Astrocyte (in vitro differentiated cells and primary cell): ENCODE measurements around the gene NBDY. TPM values are rescaled to one million over a fixed set of nuclear protein-coding genes. Genes with fewer than 3 reads are reported as not detected.
"Not testable (repeated sequence)": the region's sequence is repeated elsewhere in the genome, so short reads cannot be mapped to it uniquely, and the experiment has no call there.

ENCODE experiments used
- DNase-seq: peaks from one replicate; pipeline ENCODE4 v3.0.0-alpha.2; 2010; ENCODE audit warnings: low read depth
- FAIRE-seq: peaks from 2 replicates; lab custom pipeline; 2011; peaks lifted over from hg19 to GRCh38; lab: Jason Lieb, UNC
- H2AFZ ChIP-seq: 2 replicates; pipeline ENCODE4 v1.6.0; 2012; ENCODE audit warnings: low read depth, low read length, inconsistent platforms
- H3K27ac ChIP-seq: 2 replicates; pipeline ENCODE4 v1.5.1; 2011; ENCODE audit warnings: low read depth, low read length, inconsistent platforms
- H3K27me3 ChIP-seq: 2 replicates; pipeline ENCODE4 v1.6.0; 2011; ENCODE audit warnings: low read length, inconsistent platforms; ENCODE audit not compliant: insufficient read depth
- H3K36me3 ChIP-seq: 2 replicates; pipeline ENCODE4 v1.5.1; 2011; ENCODE audit warnings: low read length, inconsistent platforms; ENCODE audit not compliant: insufficient read depth
- H3K4me1 ChIP-seq: 2 replicates; pipeline ENCODE4 v1.5.1; 2011; ENCODE audit warnings: low read length, inconsistent platforms; ENCODE audit not compliant: insufficient read depth
- H3K4me2 ChIP-seq: 2 replicates; pipeline ENCODE4 v1.6.0; 2012; ENCODE audit warnings: low read length, inconsistent platforms
- H3K4me3 ChIP-seq: 2 replicates; pipeline ENCODE4 v1.5.1; 2011; ENCODE audit warnings: low read depth, mild to moderate bottlenecking, low read length, inconsistent platforms; ENCODE audit not compliant: insufficient read depth
- H3K79me2 ChIP-seq: 2 replicates; pipeline ENCODE4 v1.6.0; 2012; ENCODE audit warnings: mild to moderate bottlenecking, low read length, inconsistent platforms; ENCODE audit not compliant: insufficient read depth
- H3K9ac ChIP-seq: 2 replicates; pipeline ENCODE4 v1.6.0; 2012; ENCODE audit warnings: mild to moderate bottlenecking, low read length, inconsistent platforms
- H3K9me3 ChIP-seq: 2 replicates; pipeline ENCODE4 v1.5.1; 2012; ENCODE audit warnings: low read depth, mild to moderate bottlenecking, low read length, inconsistent platforms; ENCODE audit not compliant: insufficient read depth
- H4K20me1 ChIP-seq: 2 replicates; pipeline ENCODE4 v1.6.0; 2012; ENCODE audit warnings: low read length, inconsistent platforms; ENCODE audit not compliant: insufficient read depth
- H3K27ac Mint-ChIP-seq: one replicate; pipeline ENCODE4 v1.8.0; 2021; ENCODE audit warnings: mild to moderate bottlenecking, mixed read lengths; ENCODE audit not compliant: unreplicated experiment
- H3K27me3 Mint-ChIP-seq: one replicate; pipeline ENCODE4 v1.8.0; 2021; ENCODE audit warnings: low read depth, mixed read lengths; ENCODE audit not compliant: unreplicated experiment
- H3K36me3 Mint-ChIP-seq: one replicate; pipeline ENCODE4 v1.8.0; 2021; ENCODE audit warnings: low read depth, mixed read lengths; ENCODE audit not compliant: unreplicated experiment
- H3K4me1 Mint-ChIP-seq: one replicate; pipeline ENCODE4 v1.8.0; 2021; ENCODE audit warnings: low read depth, mixed read lengths; ENCODE audit not compliant: unreplicated experiment
- H3K4me3 Mint-ChIP-seq: one replicate; pipeline ENCODE4 v1.8.0; 2021; ENCODE audit warnings: mild to moderate bottlenecking, moderate library complexity, mixed read lengths; ENCODE audit not compliant: unreplicated experiment
- H3K9me3 Mint-ChIP-seq: one replicate; pipeline ENCODE4 v1.8.0; 2021; ENCODE audit warnings: mild to moderate bottlenecking, mixed read lengths; ENCODE audit not compliant: unreplicated experiment
- total RNA-seq: library from RNA; stranded (reverse); gene quantifications from 2 replicates; pipeline ENCODE4 v1.2.1, GENCODE V29; 2021

NBDY gene
- total RNA-seq, 1 donor from 2014 or later = 86.9 TPM

- not testable (repeated sequence) for H4K20me1 ChIP-seq, H3K9me3 ChIP-seq, H3K4me1 Mint-ChIP-seq, H3K27ac Mint-ChIP-seq, H3K27ac ChIP-seq, H3K36me3 Mint-ChIP-seq, H3K79me2 ChIP-seq, H3K27me3 Mint-ChIP-seq, H3K9ac ChIP-seq, DNase-seq, H3K36me3 ChIP-seq, H3K4me2 ChIP-seq, H2AFZ ChIP-seq, H3K27me3 ChIP-seq, H3K4me1 ChIP-seq, FAIRE-seq, H3K4me3 ChIP-seq, H3K4me3 Mint-ChIP-seq, H3K9me3 Mint-ChIP-seq
Measured at GRCh38 chrX:56773522-56774060, 44.5 kb downstream of the NBDY start.

GRCh38 chrX:56778099-56778923 is 49.3 kb downstream of the NBDY start:
- not testable (repeated sequence) for H3K27ac ChIP-seq, H3K36me3 Mint-ChIP-seq, H3K27me3 Mint-ChIP-seq, H3K4me2 ChIP-seq, H4K20me1 ChIP-seq, H2AFZ ChIP-seq, H3K4me1 Mint-ChIP-seq, H3K79me2 ChIP-seq, DNase-seq, FAIRE-seq, H3K9ac ChIP-seq, H3K4me3 ChIP-seq, H3K9me3 Mint-ChIP-seq, H3K4me1 ChIP-seq, H3K4me3 Mint-ChIP-seq, H3K9me3 ChIP-seq, H3K27me3 ChIP-seq, H3K36me3 ChIP-seq, H3K27ac Mint-ChIP-seq

- H3K4me1 Mint-ChIP-seq, H3K36me3 ChIP-seq, H3K4me3 Mint-ChIP-seq, H3K9me3 Mint-ChIP-seq, H4K20me1 ChIP-seq, H3K4me3 ChIP-seq, H2AFZ ChIP-seq, H3K36me3 Mint-ChIP-seq, H3K4me1 ChIP-seq, H3K27me3 Mint-ChIP-seq, H3K27me3 ChIP-seq, H3K27ac ChIP-seq, DNase-seq, H3K4me2 ChIP-seq, FAIRE-seq, H3K27ac Mint-ChIP-seq, H3K9me3 ChIP-seq, H3K79me2 ChIP-seq, H3K9ac ChIP-seq: not testable (repeated sequence)
Measured at GRCh38 chrX:56778924-56779468, 50.0 kb downstream of the NBDY start.

- not testable (repeated sequence) for H3K27me3 Mint-ChIP-seq, H3K79me2 ChIP-seq, H3K9ac ChIP-seq, H3K36me3 ChIP-seq, H3K27ac ChIP-seq, H3K4me2 ChIP-seq, DNase-seq, H3K27ac Mint-ChIP-seq, H3K4me1 Mint-ChIP-seq, H2AFZ ChIP-seq, H3K27me3 ChIP-seq, H3K9me3 ChIP-seq, H3K4me3 Mint-ChIP-seq, H4K20me1 ChIP-seq, H3K4me1 ChIP-seq, H3K36me3 Mint-ChIP-seq, H3K4me3 ChIP-seq, H3K9me3 Mint-ChIP-seq
- FAIRE-seq = peak; percentile 45
Measured at GRCh38 chrX:56780681-56781649, 51.9 kb downstream of the NBDY start.
